Keratinocyte (primary cell): ENCODE results near the gene LATS2.

Experiments used
- CTCF ChIP-seq, 3 experiments: IDR thresholded peaks in 1 of 3; conservative IDR thresholded peaks in 1 of 3; optimal IDR thresholded peaks in 1 of 3; 2 replicates in 2 of 3; 3 replicates in 1 of 3; pipeline versions ENCODE3 to v1.5.1; 2011; ENCODE audit warnings: low read length in 3 of 3, mild to moderate bottlenecking in 3 of 3, moderate library complexity in 2 of 3, control low read depth in 1 of 3, inconsistent platforms in 1 of 3; ENCODE audit not compliant: insufficient read depth in 2 of 3; ENCODE audit errors: extremely low read depth in 1 of 3
- EZH2 ChIP-seq: IDR thresholded peaks from one replicate; pipeline ENCODE4 v1.6.1; 2012; ENCODE audit warnings: inconsistent platforms, mild to moderate bottlenecking, low read length, moderate library complexity

GRCh38 chr13:21020581-21020980 lies 40.8 kb downstream of the LATS2 start:
- TF ChIP-seq CTCF (optimal IDR thresholded peaks at IDR 0.05 in 1 of 3, IDR thresholded peaks at IDR 0.05 in 1 of 3, conservative IDR thresholded peaks at IDR 0.05 in 1 of 3; ENCODE audit: extremely low read depth in 1 of 3, insufficient read depth in 2 of 3, low read length in 3 of 3) (no peak), EZH2 (no peak)
